Stimulated activated CD4-positive, alpha-beta T cell treated with anti-CD3 and anti-CD28 coated beads, TNF-alpha, amount 100 ng/mL, for 24 hours (primary cell): ENCODE measurements around the gene PLCH1.
"Not testable (repeated sequence)": the region's sequence is repeated elsewhere in the genome, so short reads cannot be mapped to it uniquely, and the experiment has no call there.

Experiments used
- DNase-seq, 3 experiments: peaks; one replicate each; pipeline ENCODE4 v3.0.0-alpha.2; 2020; ENCODE audit warnings: low read depth in 3 of 3

The PLCH1 gene

DNA sequence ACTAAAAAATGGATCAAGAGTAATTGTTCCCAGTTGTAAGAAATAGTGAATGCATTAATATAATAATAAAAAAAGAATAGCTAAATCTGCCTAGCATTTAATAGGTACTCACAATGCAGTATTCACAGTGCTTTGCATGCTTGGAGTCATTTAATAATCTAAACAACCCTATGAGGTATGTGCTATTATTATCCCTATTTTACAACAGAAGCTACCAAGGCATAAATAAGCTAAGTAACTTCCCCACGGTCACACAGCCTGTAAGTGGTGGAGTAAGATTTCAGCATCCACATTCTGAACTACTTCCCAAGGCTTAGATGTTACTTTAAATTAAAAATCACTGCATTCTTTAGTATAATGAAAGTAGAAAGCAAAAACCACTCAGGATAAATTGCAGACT is 102.9 kb downstream of the PLCH1 start:
- DNase-seq = no peak

DNA sequence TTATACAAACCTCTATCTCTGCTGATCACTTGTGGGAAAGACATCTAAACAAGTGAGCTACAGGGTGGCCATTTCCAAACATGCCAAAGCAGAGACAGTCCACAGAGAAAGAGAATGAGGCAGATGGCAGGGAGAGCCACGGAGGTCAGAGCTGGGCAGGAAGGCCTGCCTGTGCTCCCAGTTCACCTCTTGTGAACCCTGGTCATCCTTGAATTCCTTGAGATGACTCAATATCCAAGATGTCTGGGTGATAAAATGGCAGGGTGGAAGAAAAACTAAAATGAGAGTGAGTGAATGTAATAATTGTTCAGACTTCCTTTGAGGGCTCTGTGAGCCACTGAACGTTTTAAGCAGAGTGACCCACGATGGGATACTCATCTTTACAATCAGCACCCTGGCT is 104.8 kb downstream of the PLCH1 start:
- DNase-seq = no peak

DNA sequence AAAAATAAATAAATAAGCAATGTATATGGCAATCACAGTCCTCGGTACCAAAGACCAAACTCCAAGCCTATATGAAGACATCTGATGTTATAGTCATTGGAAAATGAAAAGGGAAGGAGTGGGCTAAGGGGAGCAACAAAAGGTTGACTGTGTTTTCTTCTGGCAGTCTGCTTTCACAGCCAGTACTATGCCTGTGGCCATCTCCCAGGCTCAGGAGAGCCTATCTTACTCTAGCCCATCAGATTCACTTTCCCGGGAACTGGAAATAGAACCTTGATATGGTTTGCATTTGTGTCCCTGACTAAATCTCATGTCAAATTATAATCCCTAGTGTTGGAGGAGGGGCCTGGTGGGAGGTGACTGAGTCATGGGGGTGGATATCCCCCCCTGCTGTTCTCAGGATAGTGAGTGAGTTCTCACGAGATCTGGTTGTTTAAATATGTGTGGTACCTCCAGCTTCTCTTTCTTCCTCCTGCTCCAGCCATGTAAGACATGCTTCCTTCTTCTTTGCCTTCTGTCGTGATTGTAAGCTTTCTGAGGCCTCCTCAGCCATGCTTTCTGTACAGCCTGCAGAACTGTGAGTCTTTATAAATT is 105.3 kb downstream of the PLCH1 start:
- DNase-seq = no peak

DNA sequence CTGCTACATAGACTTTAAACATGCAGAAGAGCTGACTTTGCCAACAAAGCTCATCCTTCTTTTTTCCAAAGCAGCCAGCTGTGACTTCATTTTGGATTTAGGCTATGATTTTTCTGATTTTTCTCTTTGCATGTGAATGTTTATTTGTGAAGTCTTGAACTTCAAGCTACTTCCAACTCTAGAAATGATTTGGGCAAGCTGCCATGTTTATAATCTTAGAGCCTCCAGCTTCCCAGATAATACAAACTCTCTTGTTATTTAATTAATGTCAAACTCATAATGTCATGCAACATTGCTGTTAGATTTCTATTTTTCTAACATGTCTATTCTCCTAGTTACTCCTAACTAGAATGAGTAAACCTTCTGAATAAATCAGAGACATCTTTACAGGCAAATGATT is 106.4 kb downstream of the PLCH1 start:
- not testable (repeated sequence) for DNase-seq

DNA sequence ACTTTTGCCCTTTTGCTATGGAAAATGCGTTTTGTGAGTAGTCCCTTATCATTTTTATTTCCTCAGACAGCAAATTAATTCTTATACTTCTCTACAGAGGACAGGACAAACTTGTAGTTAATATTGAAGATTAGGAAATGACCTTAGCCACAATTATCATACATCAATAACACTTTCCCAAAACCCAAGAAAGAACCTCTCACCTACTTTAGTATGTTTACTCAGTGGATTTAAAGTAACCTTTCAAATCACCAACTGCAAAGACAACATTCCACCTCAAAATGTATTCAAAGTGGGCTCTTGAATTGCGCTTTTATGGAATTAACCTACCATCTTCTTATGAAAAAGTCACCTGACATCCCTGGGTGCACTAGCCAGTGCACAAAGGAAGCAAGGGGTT is 107.3 kb downstream of the PLCH1 start:
- DNase-seq = no peak

DNA sequence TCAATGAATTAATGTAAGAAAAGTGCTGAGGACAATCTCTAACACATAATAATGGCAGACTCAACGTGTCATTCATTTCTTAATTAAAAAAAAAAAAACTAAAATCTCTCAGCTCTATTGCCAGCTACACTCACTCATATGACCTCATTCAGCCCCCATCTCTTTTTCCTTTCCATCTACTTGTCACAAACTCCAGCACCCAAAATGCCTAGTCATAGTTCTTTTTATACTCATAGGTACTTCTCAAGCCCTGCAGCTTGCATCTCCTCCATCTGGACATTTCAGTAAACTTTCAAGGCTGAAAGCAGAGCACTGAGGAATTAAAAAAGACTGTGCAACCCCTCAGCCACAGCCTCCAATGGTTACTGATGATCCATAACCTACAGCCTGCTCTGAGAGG is 109.8 kb downstream of the PLCH1 start:
- DNase-seq = no peak

DNA sequence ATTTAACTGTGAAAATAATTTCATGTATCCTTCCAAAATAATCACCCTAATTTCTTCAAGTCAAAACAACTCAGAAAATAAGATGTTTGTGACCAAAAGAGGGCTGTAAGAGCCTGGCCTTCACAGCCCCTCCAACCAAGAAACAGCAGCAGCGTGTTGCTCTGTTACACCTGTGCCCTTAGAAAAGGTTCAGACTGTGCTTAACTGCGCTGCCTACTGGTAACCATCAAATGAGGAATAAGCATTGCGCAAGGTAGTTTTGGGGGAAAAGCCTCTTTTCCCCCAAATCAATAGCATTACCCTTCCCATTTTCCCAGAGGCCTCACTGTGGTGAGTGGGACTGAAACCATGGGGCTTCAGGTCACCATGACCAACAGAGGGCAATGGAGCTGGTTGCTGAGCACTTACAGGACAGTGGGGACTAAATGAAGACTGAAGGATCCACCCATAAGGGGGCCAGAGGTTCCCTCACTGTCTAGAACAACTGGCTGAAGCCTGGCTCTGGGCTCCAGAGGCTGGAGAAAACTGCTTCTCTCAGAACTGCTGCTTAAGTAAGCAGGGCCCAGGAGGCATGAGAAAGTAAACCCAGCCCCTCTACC is 110.7 kb downstream of the PLCH1 start:
- no peak for DNase-seq

DNA sequence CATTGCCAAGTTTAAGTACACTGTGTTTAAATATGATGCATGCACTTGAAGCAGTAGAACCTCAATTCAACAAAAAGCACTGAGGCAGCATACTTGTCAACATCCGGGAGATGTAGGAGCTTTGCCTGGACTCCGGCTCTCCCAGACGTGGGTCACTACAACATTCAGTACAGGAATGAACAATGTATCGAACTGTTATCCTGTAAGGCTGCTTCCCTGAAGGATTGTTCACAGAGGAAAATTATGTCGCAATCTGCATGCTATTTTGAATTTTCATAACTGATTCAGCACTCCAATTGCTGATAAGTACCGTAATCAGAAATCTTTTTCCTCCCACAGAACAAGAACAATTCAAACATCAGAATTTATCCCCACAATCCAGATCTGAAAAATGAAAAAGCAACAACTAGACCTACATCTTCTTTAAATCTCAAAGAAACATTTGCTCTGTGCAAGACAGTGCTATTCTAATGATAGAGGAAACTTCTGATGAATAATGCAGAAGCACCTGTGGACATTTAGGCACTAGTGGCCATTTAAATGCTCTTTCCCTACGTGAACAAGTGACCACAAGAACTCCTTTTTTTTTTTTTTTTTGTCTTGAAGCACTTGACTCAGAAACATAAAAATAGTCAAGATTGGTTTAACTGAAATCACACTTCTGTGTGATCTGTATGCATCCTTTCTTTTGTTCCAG is 113.4 kb downstream of the PLCH1 start:
- DNase-seq = no peak

DNA sequence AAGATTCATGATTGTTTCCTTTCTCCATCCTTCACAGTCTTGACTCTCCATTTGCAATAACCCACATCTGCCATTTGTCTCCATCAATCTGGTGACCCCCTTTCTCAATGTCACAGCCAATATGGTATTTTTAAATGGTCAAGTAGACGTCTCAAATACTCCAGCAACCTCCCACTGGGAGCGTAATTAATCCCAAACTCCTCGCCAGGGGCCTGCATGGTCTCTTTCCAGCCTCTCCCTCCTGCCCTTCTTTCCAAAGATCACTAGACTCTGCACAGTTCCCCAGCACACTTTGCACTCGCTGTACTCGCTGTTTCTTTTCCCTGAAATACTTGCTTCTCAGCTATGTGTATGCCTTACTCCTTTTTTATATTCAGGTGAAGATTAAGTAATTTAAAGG is 115.3 kb downstream of the PLCH1 start:
- DNase-seq = no peak

DNA sequence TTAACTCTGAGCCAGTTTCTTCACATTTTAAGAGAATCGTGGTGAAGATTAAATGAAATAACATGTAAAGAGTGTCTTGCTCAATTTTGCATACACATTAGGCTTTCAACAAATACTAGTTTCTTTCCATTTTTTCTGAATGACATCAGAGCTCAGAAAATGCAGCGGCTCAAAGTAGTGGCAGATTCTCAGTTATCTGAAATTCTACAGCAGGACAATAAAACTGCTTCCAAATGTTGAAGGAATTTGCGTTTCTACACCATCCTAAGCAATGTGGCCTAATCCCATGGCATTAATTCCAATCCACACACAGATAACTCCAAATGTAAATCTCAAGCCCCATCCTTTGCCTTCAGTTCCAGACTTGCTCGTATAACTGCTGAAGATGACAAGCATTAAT is 115.8 kb downstream of the PLCH1 start:
- no peak for DNase-seq

DNA sequence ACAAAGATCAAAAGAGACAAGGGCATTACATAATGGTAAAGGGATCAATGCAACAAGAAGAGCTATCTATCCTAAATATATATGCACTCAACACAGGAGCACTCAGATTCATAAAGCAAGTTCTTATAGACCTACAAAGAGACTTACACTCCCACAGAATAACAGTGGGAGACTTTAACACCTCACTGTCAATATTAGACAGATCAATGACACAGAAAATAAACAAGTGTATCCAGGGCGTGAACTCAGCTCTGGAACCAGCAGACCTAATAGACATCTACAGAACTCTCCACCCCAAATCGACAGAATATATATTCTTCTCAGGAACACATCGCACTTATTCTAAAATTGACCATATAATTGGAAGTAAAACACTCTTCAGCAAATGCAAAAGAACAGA is 122.2 kb downstream of the PLCH1 start:
- DNase-seq = not testable (repeated sequence)

DNA sequence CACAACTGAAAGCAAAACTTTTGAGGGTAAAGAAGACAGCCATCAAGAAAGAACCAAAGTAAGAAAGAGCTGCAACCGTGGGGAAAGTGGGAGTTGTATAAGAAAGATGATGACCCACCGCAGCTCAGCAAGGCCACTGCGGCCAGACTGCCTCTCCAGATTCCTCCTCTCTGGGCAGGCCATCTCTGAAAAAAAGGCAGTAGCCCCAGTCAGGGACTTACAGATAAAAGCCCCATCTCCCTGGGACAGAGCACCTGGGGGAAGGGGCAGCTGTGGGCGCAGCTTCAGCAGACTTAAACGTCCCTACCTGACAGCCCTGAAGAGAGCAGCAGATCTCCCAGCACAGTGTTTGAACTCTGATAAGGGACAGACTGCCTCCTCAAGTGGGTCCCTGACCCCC is 124.3 kb downstream of the PLCH1 start:
- DNase-seq = not testable (repeated sequence)

DNA sequence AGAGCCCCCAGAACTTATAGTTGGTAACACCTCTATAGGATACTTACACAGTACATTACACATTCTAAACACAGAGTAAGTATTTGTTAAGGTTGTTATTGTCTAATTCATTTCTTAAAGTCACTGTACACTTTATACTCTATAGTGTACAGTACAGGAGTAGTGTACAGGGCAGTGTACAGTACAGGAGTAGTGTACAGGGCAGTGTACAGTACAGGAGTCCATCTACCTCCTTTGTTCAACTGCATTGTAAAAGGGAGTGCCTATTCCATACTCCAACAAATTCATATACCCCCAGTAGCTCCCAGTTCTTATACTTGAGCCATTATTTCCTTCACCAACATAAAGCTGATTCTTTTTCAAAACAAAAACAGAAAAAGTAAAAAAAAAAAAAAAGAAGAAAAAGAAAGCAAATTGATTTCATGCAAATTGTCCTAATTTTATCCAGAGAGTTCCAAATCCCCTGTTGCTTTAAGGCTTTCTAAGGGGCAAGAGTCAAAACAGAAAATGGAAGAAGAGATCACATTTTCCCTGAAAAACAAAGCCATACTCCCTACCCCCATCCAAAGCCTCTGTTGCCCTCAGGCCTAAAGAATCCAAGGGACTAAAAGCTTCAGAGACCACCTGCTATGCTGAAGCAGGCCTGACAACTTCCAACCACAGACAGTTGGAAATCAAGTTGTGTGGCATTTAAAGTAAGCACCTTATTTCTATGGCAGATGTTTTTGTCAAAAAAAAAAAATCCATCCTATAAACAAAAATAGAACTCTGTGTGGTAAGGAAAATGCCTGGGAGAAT is 125.6 kb downstream of the PLCH1 start:
- no peak for DNase-seq

DNA sequence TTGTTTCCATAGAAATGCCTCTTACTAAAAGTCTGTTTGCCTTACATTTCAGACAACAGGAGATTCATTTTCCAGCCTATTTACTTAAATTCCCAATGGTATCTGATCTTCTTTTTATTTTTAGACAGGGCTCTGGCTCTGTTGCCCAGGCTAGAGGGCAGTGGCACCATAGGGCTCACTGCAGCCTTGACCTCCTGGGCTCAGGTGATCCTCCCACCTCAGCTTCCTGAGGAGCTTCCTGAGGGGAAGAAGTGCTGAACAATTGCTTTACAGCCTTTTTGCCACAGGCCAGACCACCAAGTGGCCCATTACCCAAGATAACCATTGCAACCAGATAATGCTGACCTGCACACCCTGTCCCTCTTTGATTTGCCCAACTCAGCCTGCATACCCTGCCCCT is 126.3 kb downstream of the PLCH1 start:
- no peak for DNase-seq

DNA sequence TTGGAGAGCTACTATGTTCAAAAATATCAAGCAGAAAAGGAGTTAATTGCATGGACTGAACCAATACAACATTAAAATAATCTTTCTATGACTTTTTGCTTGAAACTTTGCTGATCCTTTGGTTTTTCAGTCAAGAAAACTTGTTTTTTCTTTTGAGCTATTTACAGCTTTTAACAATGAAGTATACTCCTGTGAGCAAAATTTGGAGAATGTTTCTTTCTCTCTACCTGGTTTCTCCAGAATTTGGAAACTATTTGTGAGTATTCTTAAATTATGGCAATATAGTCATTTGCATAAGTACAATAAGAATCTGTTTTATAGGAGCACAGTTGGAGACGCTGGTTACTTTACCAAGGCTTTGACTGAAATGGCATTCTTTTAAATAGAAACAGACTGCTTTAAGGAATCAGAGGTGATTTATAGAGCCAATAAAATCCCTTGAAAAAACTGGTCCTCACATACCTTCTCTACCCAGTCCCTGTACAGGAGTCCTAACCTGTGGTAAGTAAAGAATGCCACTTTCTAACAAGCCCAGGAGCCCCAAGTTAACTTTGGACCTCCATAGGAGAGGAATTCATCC is 127.4 kb downstream of the PLCH1 start:
- DNase-seq = no peak

DNA sequence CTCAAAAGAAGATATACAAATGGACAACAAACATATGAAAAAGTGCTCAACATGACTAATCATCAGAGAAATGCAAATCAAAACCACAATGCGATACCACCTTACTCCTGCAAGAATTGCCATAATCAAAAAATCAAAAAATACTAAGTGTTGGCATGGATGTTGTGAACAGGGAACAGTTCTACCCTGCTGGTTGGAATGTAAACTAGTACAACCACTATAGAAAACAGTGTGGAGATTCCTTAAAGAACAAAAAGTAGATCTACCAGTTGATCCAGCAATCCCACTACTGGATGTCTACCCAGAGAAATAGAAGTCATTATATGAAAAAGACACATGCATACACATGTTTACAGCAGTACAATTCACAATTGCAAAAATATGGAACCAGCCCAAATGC is 129.7 kb downstream of the PLCH1 start:
- not testable (repeated sequence) for DNase-seq

DNA sequence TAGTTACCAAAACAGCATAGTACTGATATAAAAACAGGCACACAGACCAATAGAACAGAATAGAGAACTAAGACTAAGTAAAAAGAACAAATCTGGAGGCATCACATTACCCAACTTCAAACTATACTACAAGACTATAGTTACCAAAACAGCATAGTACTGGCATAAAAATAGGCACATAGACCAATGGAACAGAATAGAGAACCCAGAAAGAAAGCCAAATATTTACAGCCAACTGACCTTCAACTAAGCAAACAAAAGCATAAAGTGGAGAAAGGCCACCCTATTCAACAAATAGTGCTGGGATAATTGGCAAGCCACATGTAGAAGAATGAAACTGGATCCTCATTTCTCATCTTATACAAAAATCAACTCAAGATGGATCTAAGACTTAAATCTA is 130.5 kb downstream of the PLCH1 start:
- not testable (repeated sequence) for DNase-seq

DNA sequence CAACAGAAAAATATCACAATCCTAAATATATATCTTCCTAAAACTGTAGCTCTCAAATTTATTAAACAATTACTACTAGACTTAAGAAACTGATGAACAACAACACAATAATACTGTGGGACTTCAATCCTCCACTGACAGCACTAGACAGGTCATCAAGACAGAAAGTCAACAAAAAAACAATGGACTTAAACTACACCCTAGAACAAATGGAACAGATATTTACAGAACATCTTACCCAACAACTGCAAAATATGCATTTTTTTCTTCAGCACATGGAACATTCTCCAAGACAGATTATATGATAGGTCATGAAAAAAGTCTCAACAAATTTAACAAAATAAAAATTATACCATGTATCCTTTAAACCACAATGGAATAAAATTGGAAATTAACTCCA is 133.4 kb downstream of the PLCH1 start:
- no peak for DNase-seq

DNA sequence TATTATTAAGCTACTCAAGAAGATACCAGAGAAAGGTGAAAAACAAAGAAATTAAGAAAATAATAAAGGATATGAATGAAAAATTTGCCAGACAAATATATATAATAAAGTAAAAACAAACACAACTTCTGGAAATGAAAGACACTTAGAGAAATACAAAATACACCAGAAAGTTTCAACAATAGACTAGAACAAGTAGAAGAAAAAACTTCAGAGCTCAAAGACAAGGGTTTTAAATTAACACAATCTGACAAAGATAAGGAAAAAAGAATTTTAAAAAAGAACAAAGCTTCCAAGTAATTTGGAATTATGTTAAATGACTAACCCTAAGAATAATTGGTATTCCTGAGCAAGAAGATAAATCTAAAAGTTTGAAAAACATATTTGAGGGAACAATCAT is 135.3 kb downstream of the PLCH1 start:
- no peak for DNase-seq

DNA sequence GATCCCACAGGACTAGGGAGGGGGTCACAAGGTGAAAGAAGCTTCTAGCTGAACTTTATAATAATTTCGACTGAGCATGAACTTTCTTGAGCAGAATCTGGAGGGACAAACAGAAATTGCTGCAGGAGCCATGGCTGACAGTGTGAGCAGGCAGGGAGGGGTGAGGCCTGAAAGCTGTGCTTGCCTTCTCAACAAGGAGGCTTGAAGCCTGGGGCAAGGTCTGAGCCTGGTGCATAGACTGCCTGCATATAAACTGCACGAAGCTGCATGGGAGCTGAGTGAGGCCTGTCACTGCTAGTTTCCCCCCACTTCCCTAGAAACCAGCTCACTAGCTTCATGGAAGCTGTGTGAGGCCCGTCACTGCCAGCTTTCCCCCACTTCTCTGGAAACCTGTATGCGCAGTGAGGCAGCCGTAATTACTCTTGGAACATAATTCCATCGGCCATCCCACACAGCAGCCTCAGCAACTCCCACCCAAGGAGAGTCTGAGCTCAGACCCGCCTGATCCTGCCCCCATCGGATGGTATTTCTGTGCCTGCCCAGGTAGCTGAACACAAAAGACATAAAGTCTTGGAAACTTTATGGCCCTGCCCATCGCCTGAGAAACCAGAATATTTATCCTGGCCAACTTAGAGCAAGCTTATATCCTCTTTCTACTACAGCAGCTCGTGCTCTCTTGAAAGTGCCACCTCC is 136.5 kb downstream of the PLCH1 start:
- DNase-seq = no peak

DNA sequence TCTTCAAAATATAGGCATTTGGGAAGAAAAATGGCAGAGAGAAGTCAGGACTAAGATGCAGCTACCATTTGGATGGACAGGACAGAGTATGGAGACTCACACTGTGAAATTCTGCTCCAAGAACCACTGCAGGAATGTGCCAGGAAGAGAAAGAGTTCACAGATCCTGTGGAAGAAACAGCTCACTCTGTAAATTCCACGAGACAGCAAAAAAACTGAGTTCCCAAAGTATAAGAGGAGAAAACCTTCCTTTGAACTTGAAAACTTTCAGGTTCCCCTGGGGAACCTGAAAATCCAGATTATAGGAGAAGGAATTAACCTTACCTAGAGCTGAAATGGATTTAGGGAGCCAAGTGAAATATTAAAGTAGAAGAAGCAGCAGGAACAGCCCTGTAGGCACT is 137.1 kb downstream of the PLCH1 start:
- DNase-seq = no peak

DNA sequence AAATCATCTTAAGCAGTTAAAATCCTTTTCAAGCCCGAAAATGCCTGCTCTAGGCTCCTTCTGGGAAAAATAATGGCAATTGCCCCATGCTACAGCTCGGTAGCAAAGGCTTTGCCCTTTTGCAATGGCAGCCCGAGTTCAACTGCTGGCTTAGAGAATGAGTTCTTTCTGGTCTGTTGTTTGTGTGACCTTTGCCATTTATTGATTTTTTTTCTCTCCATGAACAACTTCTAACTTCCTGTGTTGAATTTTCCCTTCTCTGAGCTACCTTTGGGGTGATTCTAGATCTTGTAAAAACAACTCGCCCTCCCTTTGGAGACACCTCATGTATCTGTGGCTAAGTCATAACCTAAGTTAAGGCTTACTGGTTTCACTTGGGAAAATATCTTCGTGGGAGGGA is 139.3 kb downstream of the PLCH1 start:
- DNase-seq = no peak
